Upper lobe of left lung (tissue), 6 donors: ENCODE data around the gene TMEM44. TPM values are rescaled to one million over a fixed set of nuclear protein-coding genes. Genes with fewer than 3 reads are reported as not detected.

Experiments
- ATAC-seq, 2 donors: fragments of 200-7000 bp; cut with Tn5 transposase; one replicate each; pipeline ENCODE4 v1.9.1; 2022; ENCODE audit warnings: mild to moderate bottlenecking in 2 of 2, moderate library complexity in 2 of 2; ENCODE audit not compliant: low FRiP score in 2 of 2
- DNase-seq, 2 donors: peaks; one replicate each; pipeline ENCODE4 v3.0.0-alpha.2; 2019 to 2020
- H3K27ac ChIP-seq, 4 donors: fragments of 200-600 bp; sonication (generic); one replicate each; pipeline ENCODE4 v1.5.1; 2016 to 2019
- H3K27me3 ChIP-seq, 4 donors: fragments of 200-600 bp; sonication (generic); one replicate each; pipeline ENCODE4 v1.5.1; 2017 to 2019
- H3K36me3 ChIP-seq, 4 donors: fragments of 200-600 bp; sonication (generic); one replicate each; pipeline ENCODE4 v1.5.1; 2016 to 2019
- H3K4me1 ChIP-seq, 4 donors: fragments of 200-600 bp; sonication (generic); one replicate each; pipeline ENCODE4 v1.5.1; 2018 to 2019
- H3K4me3 ChIP-seq, 4 donors: fragments of 200-600 bp; sonication (generic); one replicate each; pipeline ENCODE4 v1.5.1; 2017 to 2019; ENCODE audit warnings: mild to moderate bottlenecking in 2 of 4, moderate library complexity in 1 of 4
- H3K9me3 ChIP-seq, 4 donors: fragments of 200-600 bp; sonication (generic); one replicate each; pipeline ENCODE4 v1.5.1; 2018 to 2019
- EP300 ChIP-seq, 4 donors: sonication (generic); formaldehyde crosslinking; IDR thresholded peaks; one replicate each; pipeline ENCODE4 v1.5.1; 2017; ENCODE audit warnings: antibody characterized with exemption in 4 of 4, control low read depth in 2 of 4
- POLR2A ChIP-seq, 4 donors: fragments of 450-650 bp; IDR thresholded peaks; one replicate each; pipeline ENCODE4 v1.5.1; 2016 to 2017; ENCODE audit warnings: antibody characterized with exemption in 4 of 4, mild to moderate bottlenecking in 2 of 4
- POLR2AphosphoS5 ChIP-seq, 2 donors: sonication (generic); formaldehyde crosslinking; IDR thresholded peaks; one replicate each; pipeline ENCODE4 v1.5.1; 2017; ENCODE audit warnings: antibody characterized with exemption in 2 of 2
- WGBS, 2 donors: methylation state at CpG; one replicate each; pipeline ENCODE4 v1.1.5; 2017 to 2018; 5-methylcytosine and 5-hydroxymethylcytosine counted together
- total RNA-seq, 6 donors: library from RNA; depleted of rRNA in 4 of 6; stranded (reverse); fragments of >200 nt in 4 of 6; gene quantifications; one replicate each; pipeline versions ENCODE4 v1.1.0 to v1.2.1, GENCODE V29; 2016 to 2021
- TF ChIP-seq, protein P1 (sequence below), 6 experiments: fragments of 450-650 bp in 4 of 6; fragments of 200-600 bp in 2 of 6; sonication (generic) in 2 of 6; IDR thresholded peaks; one replicate each; pipeline ENCODE4 v1.5.1; 2016 to 2019; ENCODE audit warnings: antibody characterized with exemption in 6 of 6
- donor health status: DM: no; HTN: no; CAD: no; lungs with moderate emphysema.
- donor health status: DM: no; HTN: yes; CAD: no; lungs with severe emphysema.

The TMEM44 gene
- total RNA-seq, 6 donors from 2014 or later: 12.9 to 39.3 (median 22.1) TPM

- H3K4me1 ChIP-seq: peaks cover 0 to 13% (median 4%) of the 10 kb centered on the region in 4 donors
- no peaks in the 10 kb centered on the region for H3K9me3 ChIP-seq
- DNase-seq (no peak), ATAC-seq (no peak)
- peaks cover 0 to 37% (median 7%) of the 10 kb centered on the region in 4 donors for H3K36me3 ChIP-seq
- no peak overlapping the region for H3K4me3 ChIP-seq
- TF ChIP-seq POLR2AphosphoS5 (IDR thresholded peaks at IDR 0.05): no peak
- no peak for TF ChIP-seq POLR2A (IDR thresholded peaks at IDR 0.05)
- TF ChIP-seq, protein P1, sequence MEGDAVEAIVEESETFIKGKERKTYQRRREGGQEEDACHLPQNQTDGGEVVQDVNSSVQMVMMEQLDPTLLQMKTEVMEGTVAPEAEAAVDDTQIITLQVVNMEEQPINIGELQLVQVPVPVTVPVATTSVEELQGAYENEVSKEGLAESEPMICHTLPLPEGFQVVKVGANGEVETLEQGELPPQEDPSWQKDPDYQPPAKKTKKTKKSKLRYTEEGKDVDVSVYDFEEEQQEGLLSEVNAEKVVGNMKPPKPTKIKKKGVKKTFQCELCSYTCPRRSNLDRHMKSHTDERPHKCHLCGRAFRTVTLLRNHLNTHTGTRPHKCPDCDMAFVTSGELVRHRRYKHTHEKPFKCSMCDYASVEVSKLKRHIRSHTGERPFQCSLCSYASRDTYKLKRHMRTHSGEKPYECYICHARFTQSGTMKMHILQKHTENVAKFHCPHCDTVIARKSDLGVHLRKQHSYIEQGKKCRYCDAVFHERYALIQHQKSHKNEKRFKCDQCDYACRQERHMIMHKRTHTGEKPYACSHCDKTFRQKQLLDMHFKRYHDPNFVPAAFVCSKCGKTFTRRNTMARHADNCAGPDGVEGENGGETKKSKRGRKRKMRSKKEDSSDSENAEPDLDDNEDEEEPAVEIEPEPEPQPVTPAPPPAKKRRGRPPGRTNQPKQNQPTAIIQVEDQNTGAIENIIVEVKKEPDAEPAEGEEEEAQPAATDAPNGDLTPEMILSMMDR (IDR thresholded peaks at IDR 0.05): no peak
- TF ChIP-seq EP300 (IDR thresholded peaks at IDR 0.05): no peak
- WGBS, 2 donors: 85 to 86% methylated on average over 9 of the region's 9 CpGs
- H3K27me3 ChIP-seq: no peaks in the 10 kb centered on the region
- H3K27ac ChIP-seq: no peak overlapping the region
These were observed 15.4 kb downstream of the TMEM44 start for GRCh38 chr3:194617827-194618226.

DNA sequence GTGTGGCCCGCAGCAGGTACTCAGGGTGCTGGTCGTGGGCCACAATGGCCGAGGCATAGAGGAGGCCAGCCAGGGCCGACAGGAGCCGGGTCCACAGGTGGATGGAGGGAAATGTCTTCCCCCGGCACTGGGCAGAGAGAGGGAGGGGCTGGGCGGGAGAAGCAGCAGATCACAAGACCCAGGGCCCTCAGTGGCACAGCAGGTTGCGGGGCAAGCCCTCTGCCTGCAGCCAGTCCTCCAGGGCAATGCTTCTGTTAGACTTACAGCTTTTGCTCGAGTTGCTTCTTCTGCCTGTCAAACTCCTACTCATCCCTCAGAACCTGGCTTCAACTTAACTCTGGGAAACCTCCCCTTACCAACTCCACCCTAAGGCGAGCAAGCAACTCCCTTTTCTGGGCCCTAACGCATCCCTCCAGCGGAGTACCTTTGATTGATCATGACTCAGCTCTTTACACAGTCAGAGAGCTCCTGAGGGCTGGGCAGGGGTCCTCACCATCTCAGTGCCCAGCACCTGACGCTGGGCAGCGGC lies 16.0 kb downstream of the TMEM44 start:
- TF ChIP-seq, protein P1 (IDR thresholded peaks at IDR 0.05): no peak
- TF ChIP-seq POLR2AphosphoS5 (IDR thresholded peaks at IDR 0.05) (no peak), POLR2A (IDR thresholded peaks at IDR 0.05) (no peak), EP300 (IDR thresholded peaks at IDR 0.05) (no peak)
- 94 to 99% methylated on average over 8 to 12 of the region's 14 CpGs for WGBS, 2 donors
- Histone ChIP-seq H3K4me1 (peaks cover 0 to 13% (median 4%) of the 10 kb centered on the region in 4 donors), H3K36me3 (peaks cover 0 to 37% (median 7%) of the 10 kb centered on the region in 4 donors), H3K4me3 (no peak overlapping the region), H3K27me3 (no peaks in the 10 kb centered on the region), H3K9me3 (no peaks in the 10 kb centered on the region), H3K27ac (no peak overlapping the region)
- DNase-seq: peak in 1 of 2 donors; percentile 71
- no peak for ATAC-seq

DNA sequence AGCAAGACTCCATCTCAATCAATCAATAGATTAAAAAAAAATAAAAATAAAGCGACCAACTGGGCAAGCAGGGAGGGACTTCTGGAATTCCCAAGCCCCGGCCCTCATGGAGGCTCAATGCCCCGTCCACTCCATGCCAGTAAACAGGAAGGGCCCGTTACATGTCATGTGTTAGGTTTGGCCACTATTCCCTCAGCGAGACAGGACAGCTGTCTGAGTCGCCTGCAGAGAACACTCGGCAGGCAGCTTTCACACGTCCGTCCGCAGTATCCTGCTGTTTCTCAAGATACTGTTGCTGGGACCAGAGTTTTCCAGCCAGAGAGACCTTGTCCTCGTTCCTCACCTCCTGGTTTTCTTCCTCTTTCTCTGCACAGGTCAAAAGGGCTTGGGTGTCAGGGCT lies 18.0 kb downstream of the TMEM44 start:
- H3K27ac ChIP-seq: no peak overlapping the region
- H3K4me3 ChIP-seq: no peak overlapping the region
- no peaks in the 10 kb centered on the region for H3K27me3 ChIP-seq
- DNase-seq (no peak), ATAC-seq (no peak)
- TF ChIP-seq POLR2AphosphoS5 (IDR thresholded peaks at IDR 0.05) (no peak), EP300 (IDR thresholded peaks at IDR 0.05) (no peak)
- TF ChIP-seq, protein P1 (IDR thresholded peaks at IDR 0.05): no peak
- no peaks in the 10 kb centered on the region for H3K4me1 ChIP-seq
- H3K9me3 ChIP-seq: no peaks in the 10 kb centered on the region
- 82 to 90% methylated on average over 11 of the region's 11 CpGs for WGBS, 2 donors
- H3K36me3 ChIP-seq: peaks cover 0 to 44% (median 7%) of the 10 kb centered on the region in 4 donors

DNA sequence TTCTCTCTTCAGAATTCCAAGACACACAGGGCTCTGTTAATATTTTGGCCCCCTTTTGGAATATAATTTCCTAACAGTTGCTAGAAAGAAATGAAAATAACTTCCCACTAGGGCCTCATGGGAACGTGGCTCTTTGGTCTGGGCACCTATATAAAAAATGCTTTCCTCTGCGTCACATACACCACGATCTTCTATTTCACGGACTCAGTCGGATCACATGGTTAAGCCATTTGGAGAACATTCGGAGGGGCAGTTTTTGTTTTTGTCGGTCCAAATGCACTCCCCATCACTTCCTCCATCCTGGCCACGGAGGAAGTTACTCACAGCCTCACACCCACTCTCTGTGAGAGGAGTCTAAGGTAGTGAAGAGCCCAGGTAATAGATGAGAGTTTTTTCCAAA lies 21.0 kb downstream of the TMEM44 start:
- no peak for DNase-seq
- H3K36me3 ChIP-seq: peaks cover 0 to 64% (median 6%) of the 10 kb centered on the region in 4 donors
- TF ChIP-seq POLR2A (IDR thresholded peaks at IDR 0.05): no peak
- no peak for TF ChIP-seq POLR2AphosphoS5 (IDR thresholded peaks at IDR 0.05)
- TF ChIP-seq EP300 (IDR thresholded peaks at IDR 0.05): no peak
- TF ChIP-seq, protein P1 (IDR thresholded peaks at IDR 0.05): no peak
- no peaks in the 10 kb centered on the region for H3K9me3 ChIP-seq
- ATAC-seq: no peak
- H3K4me1 ChIP-seq: peaks cover 0 to 10% (median 0%) of the 10 kb centered on the region in 4 donors
- H3K4me3 ChIP-seq: no peak overlapping the region
- WGBS, 2 donors: 58 to 66% methylated on average over 8 of the region's 8 CpGs
- no peaks in the 10 kb centered on the region for H3K27me3 ChIP-seq
- H3K27ac ChIP-seq: no peak overlapping the region

GRCh38 chr3:194610689-194611088 lies 22.5 kb downstream of the TMEM44 start:
- DNase-seq (no peak), ATAC-seq (no peak)
- no peak overlapping the region for H3K27ac ChIP-seq
- H3K4me3 ChIP-seq: no peak overlapping the region
- H3K27me3 ChIP-seq: no peaks in the 10 kb centered on the region
- WGBS, 2 donors: 96% methylated on average over 3 of the region's 3 CpGs
- peaks cover 0 to 58% (median 2%) of the 10 kb centered on the region in 4 donors for H3K36me3 ChIP-seq
- TF ChIP-seq, protein P1 (IDR thresholded peaks at IDR 0.05): no peak
- TF ChIP-seq POLR2A (IDR thresholded peaks at IDR 0.05) (no peak), EP300 (IDR thresholded peaks at IDR 0.05) (no peak), POLR2AphosphoS5 (IDR thresholded peaks at IDR 0.05) (no peak)
- H3K9me3 ChIP-seq: no peaks in the 10 kb centered on the region
- peaks cover 0 to 14% (median 0%) of the 10 kb centered on the region in 4 donors for H3K4me1 ChIP-seq
